Activated T-cell treated with anti-CD3 and anti-CD28 coated beads, Interleukin-2, amount 50 U/mL, for 4 hours (primary cell): Measurements from ENCODE around the gene RDH16. TPM values are rescaled to one million over a fixed set of nuclear protein-coding genes. Genes with fewer than 3 reads are reported as not detected.
"Not testable (repeated sequence)": the region's sequence is repeated elsewhere in the genome, so short reads cannot be mapped to it uniquely, and the experiment has no call there.

ENCODE experiments used
- ATAC-seq, 2 donors: fragments of 200-7000 bp; cut with Tn5 transposase; one replicate each; pipeline ENCODE4 v1.10.0; 2021
- DNase-seq: peaks from one replicate; pipeline ENCODE4 v3.0.0-alpha.2; 2020
- H3K27me3 Mint-ChIP-seq: one replicate; pipeline ENCODE4 v1.8.0; 2021; ENCODE audit warnings: low read depth, mixed read lengths
- H3K36me3 Mint-ChIP-seq: one replicate; pipeline ENCODE4 v1.8.0; 2022; ENCODE audit warnings: mixed read lengths; ENCODE audit not compliant: insufficient read depth
- H3K4me1 Mint-ChIP-seq: one replicate; pipeline ENCODE4 v1.8.0; 2021; ENCODE audit warnings: low read depth, mixed read lengths
- H3K4me3 Mint-ChIP-seq: one replicate; pipeline ENCODE4 v1.8.0; 2021; ENCODE audit warnings: mild to moderate bottlenecking, moderate library complexity, mixed read lengths
- H3K9me3 Mint-ChIP-seq: one replicate; pipeline ENCODE4 v1.8.0; 2021; ENCODE audit warnings: mixed read lengths
- total RNA-seq, 3 donors: library from RNA; stranded (reverse); gene quantifications; one replicate each; pipeline ENCODE4 v1.2.1, GENCODE V29; 2021

The RDH16 gene
- total RNA-seq, 3 donors from 2014 or later = 0.05 to 0.20 (median 0.16) TPM

DNA sequence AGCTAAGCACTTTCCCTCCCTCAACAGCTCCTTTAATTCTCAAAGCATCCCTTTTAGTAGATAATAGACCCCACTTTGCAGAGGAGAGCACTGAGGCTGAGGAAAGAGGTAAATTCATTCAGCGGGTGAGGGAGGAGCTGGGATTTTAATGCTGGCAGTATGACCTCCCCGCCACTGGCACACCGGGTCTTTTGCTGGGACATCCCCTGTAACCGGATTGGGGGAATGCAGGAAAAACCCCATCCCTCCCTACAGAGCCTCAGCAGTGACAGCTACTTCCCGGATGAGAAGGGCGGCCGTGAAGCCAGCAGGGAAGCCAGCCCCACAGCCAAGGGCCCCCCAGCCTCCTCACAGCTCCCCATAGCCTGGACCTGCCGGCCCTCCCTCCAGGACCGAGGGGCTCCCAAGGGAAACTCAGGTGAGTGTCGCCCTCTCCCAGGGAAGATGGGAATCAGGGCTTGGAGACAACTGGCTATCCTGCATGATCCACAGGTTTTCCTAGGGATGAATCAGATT, 36.9 kb upstream of the RDH16 start:
- Mint-ChIP-seq H3K36me3 (peaks cover 21% of the 10 kb centered on the region), H3K27me3 (no peaks in the 10 kb centered on the region), H3K4me3 (no peak overlapping the region), H3K9me3 (no peaks in the 10 kb centered on the region), H3K4me1 (peaks cover 22% of the 10 kb centered on the region)
- ATAC-seq (no peak), DNase-seq (no peak)

DNA sequence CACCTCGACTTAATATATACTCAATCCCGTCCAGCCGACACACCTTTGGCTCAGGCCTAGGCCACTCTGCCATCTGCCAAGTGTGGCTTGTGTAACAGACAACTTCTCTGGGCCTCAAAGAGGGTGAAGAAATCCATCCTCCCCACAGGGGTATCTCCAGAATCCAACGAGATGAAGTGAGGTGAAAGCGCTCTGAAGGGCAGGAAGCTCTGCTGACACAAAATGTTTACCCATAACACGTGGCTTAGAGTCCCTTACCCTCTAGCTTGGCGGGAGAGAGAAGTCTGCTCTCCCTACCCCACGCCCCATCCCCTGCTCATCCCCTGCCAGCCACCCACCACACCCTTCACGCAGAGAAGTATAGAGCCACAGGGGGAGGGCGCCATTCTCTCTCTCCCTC, 35.9 kb upstream of the RDH16 start:
- peaks cover 17% of the 10 kb centered on the region for H3K36me3 Mint-ChIP-seq
- DNase-seq (no peak), ATAC-seq (no peak)
- no peaks in the 10 kb centered on the region for H3K27me3 Mint-ChIP-seq
- H3K4me1 Mint-ChIP-seq = peaks cover 13% of the 10 kb centered on the region
- no peaks in the 10 kb centered on the region for H3K9me3 Mint-ChIP-seq
- no peak overlapping the region for H3K4me3 Mint-ChIP-seq

DNA sequence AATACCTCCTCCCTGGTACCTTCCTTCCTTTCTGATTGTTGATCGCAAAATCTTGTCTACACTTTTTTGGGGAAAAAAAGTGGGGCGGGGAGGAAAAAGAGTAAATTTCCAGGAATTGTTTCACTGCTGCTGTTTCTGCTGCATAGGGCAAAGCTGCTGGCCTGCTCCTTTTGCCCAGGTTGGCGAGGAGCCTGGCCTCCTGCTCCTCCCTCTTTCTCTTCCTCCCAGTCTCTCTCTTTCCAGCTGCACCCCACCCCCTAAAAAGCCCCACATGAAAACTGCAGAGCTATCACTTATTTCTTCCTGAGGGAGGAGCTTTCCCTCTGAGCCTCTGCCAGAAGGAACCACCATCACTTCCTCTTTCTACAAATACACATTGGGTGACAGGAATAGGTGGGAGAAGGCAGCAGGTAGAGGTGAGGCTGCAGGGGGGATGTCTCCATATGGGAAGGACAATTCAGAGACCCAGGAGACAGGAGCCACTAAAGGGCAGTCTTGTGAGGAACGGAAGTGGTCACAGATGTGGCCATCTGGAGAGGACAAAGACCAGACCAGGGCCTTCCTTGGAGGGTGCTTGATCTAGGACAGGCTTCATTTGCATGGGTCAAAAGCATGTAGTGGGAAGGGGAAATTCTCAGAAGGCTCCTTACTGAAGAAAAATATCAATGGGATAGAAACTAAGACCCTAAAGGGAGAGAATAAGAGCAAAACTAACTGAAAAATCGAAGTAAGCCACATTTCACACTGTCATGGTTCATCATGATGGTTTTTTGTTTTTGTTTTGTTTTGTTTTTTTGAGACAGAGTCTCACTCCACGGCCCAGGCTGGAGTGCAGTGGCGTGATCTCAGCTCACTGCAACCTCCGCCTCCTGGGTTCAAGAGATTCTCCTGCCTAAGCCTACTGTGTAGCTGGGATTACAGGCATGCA, 34.2 kb upstream of the RDH16 start:
- H3K36me3 Mint-ChIP-seq = peaks cover 10% of the 10 kb centered on the region
- ATAC-seq (no peak), DNase-seq (no peak)
- no peaks in the 10 kb centered on the region for H3K27me3 Mint-ChIP-seq
- no peak overlapping the region for H3K4me3 Mint-ChIP-seq
- H3K4me1 Mint-ChIP-seq = peaks cover 12% of the 10 kb centered on the region
- H3K9me3 Mint-ChIP-seq = no peaks in the 10 kb centered on the region

DNA sequence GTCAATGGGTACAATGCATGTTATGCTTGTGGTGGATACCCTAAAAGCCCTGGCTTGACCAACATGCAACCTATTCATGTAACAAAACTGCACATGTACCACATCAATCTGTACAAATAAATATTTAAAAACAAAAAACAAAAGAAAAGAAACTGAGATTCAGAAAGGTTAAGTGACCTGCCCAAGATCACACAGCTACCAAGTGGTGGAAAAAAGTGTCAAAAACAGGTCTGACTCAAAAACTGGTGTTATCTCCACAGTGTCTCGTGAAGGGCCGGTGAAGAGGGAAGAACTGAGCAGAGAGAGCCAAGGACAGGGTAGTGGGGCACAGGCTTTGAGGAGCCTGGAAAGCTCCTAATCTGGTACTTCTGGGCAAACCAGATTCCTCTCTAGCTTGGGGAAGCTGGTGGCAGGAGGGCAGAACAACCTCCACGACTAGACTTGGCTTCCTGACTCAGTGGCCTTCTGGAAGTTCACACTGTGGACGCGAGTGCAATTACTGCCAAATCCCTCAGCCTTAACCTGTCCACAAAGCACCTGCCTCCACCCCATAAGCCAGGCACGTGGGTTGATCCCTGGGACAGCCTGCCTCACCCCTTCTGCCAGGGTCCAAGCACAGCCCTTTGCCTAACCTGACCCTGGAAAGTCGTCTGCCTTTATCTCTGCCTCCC, 33.4 kb upstream of the RDH16 start:
- H3K27me3 Mint-ChIP-seq = no peaks in the 10 kb centered on the region
- H3K4me1 Mint-ChIP-seq = peaks cover 12% of the 10 kb centered on the region
- H3K9me3 Mint-ChIP-seq = no peaks in the 10 kb centered on the region
- no peak overlapping the region for H3K4me3 Mint-ChIP-seq
- peaks cover 2% of the 10 kb centered on the region for H3K36me3 Mint-ChIP-seq
- DNase-seq = no peak
- ATAC-seq = no peak

DNA sequence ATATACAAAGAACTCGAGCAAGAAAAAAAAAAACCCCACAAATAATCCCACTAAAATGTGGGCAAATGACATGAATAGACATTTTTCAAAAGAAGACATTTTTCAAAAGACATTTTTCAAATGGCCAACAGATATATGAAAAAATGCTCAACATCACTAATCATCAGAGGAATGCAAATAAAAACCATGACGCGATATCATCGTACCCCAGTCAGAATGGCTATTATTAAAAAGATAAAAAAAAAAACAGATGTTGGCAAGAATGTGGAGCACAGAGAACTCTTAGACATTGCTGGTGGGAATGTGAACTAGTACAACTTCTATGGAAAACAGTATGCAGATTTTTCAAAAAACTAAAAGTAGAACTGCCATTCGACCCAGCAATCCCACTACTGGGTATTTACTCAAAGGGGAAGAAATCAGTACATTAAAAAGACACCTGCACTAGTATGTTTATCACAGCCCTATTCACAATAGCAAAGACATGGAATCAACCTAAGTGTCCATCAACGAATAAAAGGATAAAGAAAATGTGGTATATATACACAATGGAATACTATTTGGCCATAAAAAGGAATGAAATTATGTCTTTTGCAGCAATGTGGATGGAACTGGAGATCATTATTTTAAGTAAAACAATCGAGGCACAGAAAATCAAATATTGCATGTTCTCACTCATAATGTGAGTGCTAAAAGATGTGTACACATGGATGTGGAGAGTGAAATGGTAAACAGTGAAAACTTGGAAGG, 32.6 kb upstream of the RDH16 start:
- Mint-ChIP-seq H3K27me3 (no peaks in the 10 kb centered on the region), H3K9me3 (no peaks in the 10 kb centered on the region), H3K36me3 (peaks cover 2% of the 10 kb centered on the region), H3K4me1 (peaks cover 12% of the 10 kb centered on the region), H3K4me3 (no peak overlapping the region)
- DNase-seq (no peak), ATAC-seq (no peak)

DNA sequence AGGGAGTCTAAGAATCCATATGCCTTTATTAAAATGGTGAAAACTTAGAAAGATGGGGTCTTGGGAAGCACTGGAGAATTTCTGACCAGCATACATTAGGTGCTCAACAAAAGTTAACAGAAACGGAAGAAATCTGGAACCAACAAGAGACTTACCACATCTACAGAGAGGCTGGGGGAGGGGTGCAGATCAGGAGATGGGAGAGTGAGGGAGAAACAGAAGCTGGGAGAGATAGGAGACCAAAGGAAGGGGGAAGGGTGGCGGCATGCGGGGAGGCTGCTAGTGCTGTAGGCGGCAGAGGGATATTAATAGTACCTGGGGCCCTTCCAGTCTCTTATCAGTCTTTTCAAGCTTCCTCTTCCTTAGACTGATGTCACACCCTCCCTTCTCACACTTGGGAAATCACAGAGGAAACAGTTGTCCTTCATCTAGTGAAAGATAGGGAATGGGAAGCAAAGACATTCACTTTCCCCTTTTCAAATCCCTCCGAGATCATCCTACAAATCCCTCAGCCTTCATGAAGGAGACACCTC, 30.9 kb upstream of the RDH16 start:
- DNase-seq = no peak
- H3K27me3 Mint-ChIP-seq = no peaks in the 10 kb centered on the region
- peaks cover 2% of the 10 kb centered on the region for H3K36me3 Mint-ChIP-seq
- ATAC-seq = no peak
- H3K9me3 Mint-ChIP-seq = no peaks in the 10 kb centered on the region
- peaks cover 12% of the 10 kb centered on the region for H3K4me1 Mint-ChIP-seq
- no peak overlapping the region for H3K4me3 Mint-ChIP-seq

DNA sequence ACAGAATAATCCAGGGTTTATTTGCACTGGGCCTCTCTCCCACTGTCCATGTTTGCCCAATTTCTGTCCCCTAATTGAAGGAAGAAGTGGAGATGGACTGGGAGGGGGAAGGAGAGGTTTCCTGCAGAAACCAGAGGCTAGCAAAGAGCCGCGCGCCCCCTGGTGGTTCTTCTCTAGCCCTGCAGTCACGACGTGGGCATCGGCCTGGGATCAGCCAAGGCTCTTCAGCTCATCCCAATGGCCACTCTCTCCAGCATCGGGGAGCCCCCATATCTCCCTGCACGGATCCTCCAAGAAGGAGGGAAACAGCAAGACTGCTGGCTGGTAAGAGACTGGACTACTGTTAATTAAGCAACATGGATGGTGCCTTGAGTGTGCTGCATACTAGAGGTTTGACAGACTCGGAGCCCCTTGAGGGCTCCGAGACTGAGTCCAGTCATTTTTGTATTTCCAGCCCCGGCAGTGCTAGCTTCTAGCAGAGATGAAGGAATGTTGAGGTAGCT, 30.2 kb upstream of the RDH16 start:
- no peaks in the 10 kb centered on the region for H3K27me3 Mint-ChIP-seq
- DNase-seq (peak; percentile 76), ATAC-seq (peak; percentile 82 to 83)
- H3K4me1 Mint-ChIP-seq = peaks cover 12% of the 10 kb centered on the region
- no peaks in the 10 kb centered on the region for H3K36me3 Mint-ChIP-seq
- peak overlapping the region; percentile 33 for H3K4me3 Mint-ChIP-seq
- H3K9me3 Mint-ChIP-seq = no peaks in the 10 kb centered on the region

DNA sequence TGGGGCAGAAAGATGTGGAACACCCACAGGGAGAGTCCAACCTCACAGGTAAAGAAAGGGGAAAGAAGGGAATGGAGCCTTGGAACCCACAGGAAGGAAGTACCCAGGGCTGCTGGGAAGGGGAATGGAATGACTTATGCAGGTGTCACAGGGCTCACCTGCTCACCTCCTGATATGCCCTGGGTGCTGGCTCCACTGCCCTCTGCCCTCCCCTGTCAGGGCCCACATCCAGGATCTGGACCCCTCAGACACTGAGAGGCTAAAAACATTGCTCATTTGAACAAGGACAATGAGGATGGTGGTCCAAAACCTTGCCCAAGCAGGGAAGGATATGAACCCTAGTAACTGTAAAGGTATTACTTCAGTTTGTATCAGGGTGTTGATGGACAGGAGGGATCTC, 29.6 kb upstream of the RDH16 start:
- H3K9me3 Mint-ChIP-seq = no peaks in the 10 kb centered on the region
- peaks cover 12% of the 10 kb centered on the region for H3K4me1 Mint-ChIP-seq
- peak overlapping the region; percentile 33 for H3K4me3 Mint-ChIP-seq
- H3K36me3 Mint-ChIP-seq = no peaks in the 10 kb centered on the region
- no peaks in the 10 kb centered on the region for H3K27me3 Mint-ChIP-seq
- ATAC-seq (no peak), DNase-seq (no peak)

DNA sequence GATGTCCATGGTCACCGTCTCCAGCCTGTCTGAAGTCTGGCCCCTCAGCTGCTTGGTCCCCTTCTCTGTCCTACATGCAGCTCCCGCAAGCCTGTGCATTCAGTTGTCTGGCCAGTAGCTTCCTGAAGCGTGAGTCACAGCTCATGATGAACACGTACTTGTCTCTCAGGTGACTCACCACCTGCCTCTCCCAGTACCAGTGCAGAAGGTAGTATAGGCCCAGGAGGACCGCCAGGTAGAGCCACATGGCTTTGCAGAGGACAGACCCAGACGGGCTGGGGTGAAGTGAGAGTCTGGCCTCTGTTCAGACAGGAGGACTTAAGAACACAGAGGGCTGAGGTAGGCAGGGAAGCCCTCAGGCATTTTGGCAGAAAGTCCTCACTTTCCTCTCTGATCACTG, 28.3 kb upstream of the RDH16 start:
- not testable (repeated sequence) for DNase-seq, H3K9me3 Mint-ChIP-seq, H3K4me3 Mint-ChIP-seq, H3K36me3 Mint-ChIP-seq, H3K27me3 Mint-ChIP-seq, H3K4me1 Mint-ChIP-seq
- ATAC-seq = peak; percentile 69 to 71

DNA sequence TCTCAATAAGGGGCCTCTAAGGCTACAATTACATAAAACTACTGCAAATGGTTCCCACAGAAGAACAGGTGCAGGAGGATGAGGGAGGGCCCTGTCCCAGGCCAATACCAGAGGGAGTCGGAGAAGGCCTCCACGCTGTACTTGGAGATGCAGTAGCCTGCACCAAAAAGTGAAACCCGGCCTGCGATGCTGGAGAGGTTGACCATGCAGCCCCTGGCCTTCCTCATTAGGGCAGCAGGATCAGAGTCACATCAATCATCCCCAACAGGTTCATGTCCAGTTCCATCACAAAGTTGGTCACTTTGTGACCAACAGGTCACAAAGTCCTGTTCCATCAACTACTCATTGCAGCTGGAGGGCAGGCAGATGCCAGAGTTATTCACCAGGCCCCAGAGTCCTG, 26.0 kb upstream of the RDH16 start:
- no peak for DNase-seq
- H3K36me3 Mint-ChIP-seq = no peaks in the 10 kb centered on the region
- peaks cover 5% of the 10 kb centered on the region for H3K4me1 Mint-ChIP-seq
- H3K27me3 Mint-ChIP-seq = no peaks in the 10 kb centered on the region
- no peaks in the 10 kb centered on the region for H3K9me3 Mint-ChIP-seq
- no peak overlapping the region for H3K4me3 Mint-ChIP-seq
- ATAC-seq = no peak

DNA sequence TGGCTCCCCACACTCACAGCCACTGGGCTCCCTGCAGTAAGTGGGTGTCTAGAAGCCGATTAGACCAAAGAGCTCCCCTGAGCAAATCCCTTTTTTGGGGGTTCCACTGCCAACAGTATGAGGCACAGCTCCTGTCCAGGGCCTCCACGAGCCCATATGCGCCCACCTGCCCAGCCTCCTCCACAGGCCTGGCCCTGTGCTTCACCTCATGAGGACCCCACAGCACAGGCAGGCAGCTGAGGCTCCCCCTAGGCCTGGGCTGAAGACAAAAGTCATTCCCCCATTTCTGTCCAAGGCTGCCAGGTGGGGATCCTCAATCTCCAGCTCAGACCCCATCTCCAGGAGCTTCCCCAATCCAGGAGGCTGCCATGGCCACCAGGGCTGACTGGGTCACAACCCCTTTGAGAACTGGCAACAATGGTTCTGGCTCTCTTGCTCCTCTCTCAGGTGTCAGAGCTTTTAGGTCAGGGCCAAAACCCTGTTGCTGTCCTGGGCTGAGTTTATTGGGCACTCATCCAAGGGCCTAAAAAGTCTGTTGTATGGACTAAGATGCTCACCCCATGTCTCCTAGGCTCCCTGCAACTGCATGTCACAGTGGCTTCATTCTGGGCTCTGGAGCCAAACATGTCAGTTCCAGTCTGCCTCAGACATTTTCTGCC, 25.3 kb upstream of the RDH16 start:
- DNase-seq, H3K27me3 Mint-ChIP-seq, H3K9me3 Mint-ChIP-seq, H3K4me1 Mint-ChIP-seq, H3K36me3 Mint-ChIP-seq, ATAC-seq, H3K4me3 Mint-ChIP-seq: not testable (repeated sequence)

DNA sequence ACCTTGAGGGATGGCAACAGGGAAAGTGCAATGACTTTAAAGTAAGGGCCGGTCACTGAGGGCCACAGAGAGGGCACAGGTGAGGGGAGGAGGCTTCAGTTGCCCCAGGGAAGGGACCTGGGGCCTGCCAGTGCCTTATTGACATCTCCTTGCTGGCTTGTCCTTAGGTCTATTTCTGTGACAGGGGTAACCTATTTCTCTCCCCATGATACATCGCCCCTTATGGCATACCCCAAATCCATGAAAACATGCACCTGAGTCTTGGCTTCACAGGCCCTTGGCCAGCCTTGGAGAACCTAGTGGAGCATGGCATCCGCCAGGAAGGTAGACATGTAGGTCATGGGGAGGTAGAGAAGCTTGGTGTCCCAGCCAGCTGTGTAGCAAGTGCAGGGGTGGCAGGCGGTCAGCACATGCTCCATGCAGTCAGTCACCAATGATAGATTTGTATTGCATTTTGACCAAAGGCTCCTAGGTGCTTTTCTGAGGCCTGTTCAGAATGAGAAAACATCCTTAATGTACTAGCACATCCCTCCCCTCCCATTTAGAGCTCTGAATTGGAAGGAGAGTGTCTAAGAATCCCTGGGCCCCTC, 23.6 kb upstream of the RDH16 start:
- Mint-ChIP-seq H3K9me3 (no peaks in the 10 kb centered on the region), H3K4me3 (no peak overlapping the region), H3K36me3 (no peaks in the 10 kb centered on the region), H3K4me1 (no peaks in the 10 kb centered on the region), H3K27me3 (no peaks in the 10 kb centered on the region)
- ATAC-seq (no peak), DNase-seq (no peak)

DNA sequence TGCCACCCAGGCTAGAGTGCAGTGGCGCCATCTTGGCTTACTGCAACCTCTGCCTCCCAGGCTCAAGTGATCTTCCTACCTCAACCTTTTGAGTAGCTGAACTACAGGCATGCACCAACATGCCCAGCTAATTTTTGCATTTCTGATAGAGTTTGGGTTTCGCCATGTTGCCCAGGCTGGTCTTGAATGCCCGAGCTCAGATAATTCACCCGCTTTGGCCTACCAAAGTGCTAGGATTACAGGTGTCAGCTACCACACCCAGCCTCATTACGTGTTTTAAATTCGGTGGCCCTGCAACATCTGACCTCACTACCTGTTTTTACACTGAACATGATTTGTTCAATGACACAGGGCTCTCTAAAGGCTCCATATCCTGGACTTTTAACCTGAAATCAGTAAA, 22.9 kb upstream of the RDH16 start:
- no peaks in the 10 kb centered on the region for H3K9me3 Mint-ChIP-seq
- no peak overlapping the region for H3K4me3 Mint-ChIP-seq

More for the DNA sequence above, 22.9 kb upstream of the RDH16 start:
- no peak for DNase-seq
- Mint-ChIP-seq H3K4me1 (no peaks in the 10 kb centered on the region), H3K36me3 (no peaks in the 10 kb centered on the region), H3K27me3 (no peaks in the 10 kb centered on the region)
- no peak for ATAC-seq
